HepG2 (cell line): ENCODE data around the gene RGS11. TPM values are rescaled to one million over a fixed set of nuclear protein-coding genes. Genes with fewer than 3 reads are reported as not detected.

ENCODE experiments used
- ATAC-seq: fragments of 200-7000 bp; cut with Tn5 transposase; 3 replicates; pipeline ENCODE4 v1.9.1; 2020; ENCODE audit warnings: mild to moderate bottlenecking, moderate library complexity
- BruUV-seq: library from RNA; stranded (reverse); fragments of 400-500 nt; replicated peaks from 2 replicates; lab custom pipeline; 2021; lab: Mats Ljungman, UMichigan
- CTCF ChIA-PET: fragments of 300-600 bp; formaldehyde crosslinking; extraction: SDS; loops from one replicate; lab custom pipeline; 2021; ENCODE audit warnings: low total read pairs, inconsistent platforms, low intra/inter-chr PET ratio; lab: Yijun Ruan, JAX
- POLR2A ChIA-PET: fragments of 350-600 bp; sonication (Branson Sonifier 250); formaldehyde crosslinking; loops from one replicate; lab custom pipeline; 2020; ENCODE audit warnings: antibody characterized with exemption, inconsistent platforms; lab: Yijun Ruan, JAX
- DNase-seq: peaks from one replicate; pipeline ENCODE4 v3.0.0-alpha.2; 2015; ENCODE audit warnings: low spot score
- FAIRE-seq: peaks from 3 replicates; lab custom pipeline; 2011; peaks lifted over from hg19 to GRCh38; lab: Jason Lieb, UNC
- H2AFZ ChIP-seq: one replicate; pipeline ENCODE4 v1.6.1; 2011; ENCODE audit warnings: low read length, inconsistent platforms
- H3K27ac ChIP-seq: fragments of 300-600 bp; 3 replicates; pipeline ENCODE4 v1.8.0; 2011; ENCODE audit warnings: mixed run types, mild to moderate bottlenecking, mixed read lengths, low read length, inconsistent platforms; ENCODE audit not compliant: insufficient read depth; ENCODE audit errors: extremely low read length
- H3K27me3 ChIP-seq, 2 experiments: fragments of 200-600 bp in 1 of 2; 2 replicates in 1 of 2; 3 replicates in 1 of 2; pipeline versions ENCODE4 v1.6.0 to v1.8.0; 2011; ENCODE audit warnings: low read length in 2 of 2, mild to moderate bottlenecking in 2 of 2, moderate library complexity in 2 of 2, inconsistent platforms in 1 of 2; ENCODE audit not compliant: insufficient read depth in 2 of 2, control insufficient read depth in 1 of 2
- H3K36me3 ChIP-seq, 2 experiments: fragments of 200-600 bp in 1 of 2; replicated peaks in 1 of 2; 2 replicates in 1 of 2; 3 replicates in 1 of 2; pipeline versions ENCODE4 v1.5.1 to v1.8.0; 2011; ENCODE audit warnings: low read length in 2 of 2, inconsistent platforms in 1 of 2; ENCODE audit not compliant: insufficient read depth in 2 of 2, control insufficient read depth in 1 of 2
- H3K4me1 ChIP-seq: 2 replicates; pipeline ENCODE4 v1.5.1; 2012; ENCODE audit warnings: low read length, inconsistent platforms; ENCODE audit not compliant: insufficient read depth
- H3K4me2 ChIP-seq: 2 replicates; pipeline ENCODE4 v1.6.0; 2011; ENCODE audit warnings: low read depth, low read length, inconsistent platforms
- H3K4me3 ChIP-seq, 3 experiments: fragments of 200-600 bp in 1 of 3; sonication (generic), shearing (Covaris generic) in 1 of 3; replicated peaks in 1 of 3; 2 replicates each; pipeline ENCODE4 v1.5.1; 2011 to 2016; ENCODE audit warnings: low read length in 3 of 3, inconsistent platforms in 2 of 3, low read depth in 2 of 3, mild to moderate bottlenecking in 2 of 3, control low read depth in 1 of 3, mixed read lengths in 1 of 3; ENCODE audit not compliant: insufficient read depth in 1 of 3
- H3K79me2 ChIP-seq: one replicate; pipeline ENCODE4 v1.6.1; 2011; ENCODE audit warnings: low read length, inconsistent platforms; ENCODE audit not compliant: insufficient read depth
- H3K9ac ChIP-seq: 2 replicates; pipeline ENCODE4 v1.6.0; 2011; ENCODE audit warnings: mild to moderate bottlenecking, low read depth, low read length, inconsistent platforms; ENCODE audit not compliant: insufficient read depth
- H3K9me3 ChIP-seq: 2 replicates; pipeline ENCODE4 v1.5.1; 2012; ENCODE audit warnings: mild to moderate bottlenecking, low read length
- H4K20me1 ChIP-seq: 2 replicates; pipeline ENCODE4 v1.6.0; 2011; ENCODE audit warnings: inconsistent platforms, mild to moderate bottlenecking, low read length, moderate library complexity; ENCODE audit not compliant: insufficient read depth
- ISX ChIP-seq: sonication (generic); formaldehyde crosslinking; conservative IDR thresholded peaks from 2 replicates; pipeline ENCODE4 v1.5.0; 2020; ENCODE audit warnings: missing genetic modification reagents
- SP2 ChIP-seq: sonication (generic); formaldehyde crosslinking; IDR thresholded peaks from 2 replicates; pipeline ENCODE4 v1.5.1; 2020; ENCODE audit warnings: mild to moderate bottlenecking, missing genetic modification reagents
- WGBS: methylation state at CpG from one replicate; pipeline ENCODE4 v1.1.6; 2017; ENCODE audit warnings: low lambda C conversion rate; 5-methylcytosine and 5-hydroxymethylcytosine counted together
- in situ Hi-C: cut with HindIII; loops from 2 replicates; pipeline ENCODE4 v1.10.0; 2017; ENCODE audit warnings: low pct_unique_long_range_greater_than_20kb; ENCODE audit not compliant: extremely low pct_ligation_motif_present
- intact Hi-C: fragments of 100-400 bp; cut with micrococcal nuclease; formaldehyde crosslinking; loops from one replicate; pipeline ENCODE4 v1.10.0; 2022; ENCODE audit not compliant: unreplicated experiment
- polyA plus RNA-seq, 8 experiments: library from polyadenylated mRNA; depleted of rRNA in 3 of 8; stranded (reverse) in 7 of 8; unstranded in 1 of 8; fragments of >200 nt; fragmentation: Illumina TruSeq in 4 of 8; extraction: Trizol in 4 of 8; gene quantifications; 2 replicates each; pipeline versions ENCODE4 v1.2.1 to v1.2.3, GENCODE V29; 2011 to 2016; ENCODE audit warnings: low read depth in 4 of 8, missing spikeins in 1 of 8, mixed read lengths in 1 of 8; ENCODE audit not compliant: insufficient read depth in 1 of 8
- total RNA-seq, 5 experiments: library from RNA; depleted of rRNA; stranded (reverse); fragments of >200 nt; fragmentation: Illumina TruSeq; extraction: Trizol; gene quantifications; 2 replicates each; pipeline ENCODE4 v1.2.3, GENCODE V29; 2016; ENCODE audit warnings: low read depth in 1 of 5
- TF ChIP-seq, protein P1 (sequence below): sonication (generic); formaldehyde crosslinking; IDR thresholded peaks from 2 replicates; pipeline ENCODE4 v1.5.1; 2020; ENCODE audit warnings: missing genetic modification reagents, mild to moderate bottlenecking, borderline replicate concordance

RGS11 gene
- total and polyA plus RNA-seq, 2 of the 13 experiments (the other 11 are each of a cell fraction or from before 2014, with no cell fraction given): 0.11 TPM; not detected in 1

DNA sequence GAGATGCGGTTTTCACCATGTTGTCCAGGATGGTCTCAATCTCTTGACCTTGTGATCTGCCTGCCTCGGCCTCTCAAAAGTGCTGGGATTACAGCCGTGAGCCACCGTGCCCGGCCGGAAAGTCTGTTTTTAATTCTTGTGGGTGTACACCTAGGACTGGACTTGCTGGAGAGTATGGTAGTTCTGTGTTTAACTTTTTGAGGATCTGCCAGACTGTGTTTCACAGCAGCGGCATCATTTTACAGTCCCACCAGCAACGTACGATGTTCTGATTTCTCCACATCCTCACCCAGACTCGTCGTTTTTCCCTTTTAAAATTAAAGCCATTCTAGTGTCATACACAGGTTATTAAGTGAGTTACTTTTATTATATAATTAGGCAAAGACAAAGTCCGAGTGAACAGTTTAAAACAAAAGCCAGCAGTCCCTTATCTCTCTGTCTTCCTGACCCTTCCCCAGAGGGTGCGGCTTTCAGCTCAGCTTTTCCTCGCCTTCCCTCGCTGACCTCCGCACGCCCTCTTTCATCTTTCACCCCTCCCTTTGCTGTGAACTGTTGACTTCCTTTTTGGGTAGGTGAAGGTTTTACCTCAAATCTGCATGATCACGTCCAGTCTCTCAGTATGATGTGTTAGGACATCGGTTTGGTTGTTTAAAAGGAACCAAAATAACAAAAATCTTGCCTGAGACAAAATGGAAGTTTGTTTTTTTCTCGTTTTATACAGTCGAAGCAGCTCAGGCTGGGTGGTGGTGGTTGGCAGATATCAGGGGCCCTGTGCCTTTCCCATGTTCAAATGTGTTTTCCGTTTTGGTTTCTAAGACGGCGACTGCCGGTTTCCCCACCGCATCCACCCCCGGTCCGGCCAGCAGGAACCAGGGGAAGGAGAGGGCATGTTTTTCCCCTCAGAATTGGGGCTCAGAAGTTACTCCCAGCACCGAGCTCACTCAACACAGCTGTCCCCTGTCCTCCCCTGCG is 23.1 kb downstream of the RGS11 start (continued):
- TF ChIP-seq, protein P1, sequence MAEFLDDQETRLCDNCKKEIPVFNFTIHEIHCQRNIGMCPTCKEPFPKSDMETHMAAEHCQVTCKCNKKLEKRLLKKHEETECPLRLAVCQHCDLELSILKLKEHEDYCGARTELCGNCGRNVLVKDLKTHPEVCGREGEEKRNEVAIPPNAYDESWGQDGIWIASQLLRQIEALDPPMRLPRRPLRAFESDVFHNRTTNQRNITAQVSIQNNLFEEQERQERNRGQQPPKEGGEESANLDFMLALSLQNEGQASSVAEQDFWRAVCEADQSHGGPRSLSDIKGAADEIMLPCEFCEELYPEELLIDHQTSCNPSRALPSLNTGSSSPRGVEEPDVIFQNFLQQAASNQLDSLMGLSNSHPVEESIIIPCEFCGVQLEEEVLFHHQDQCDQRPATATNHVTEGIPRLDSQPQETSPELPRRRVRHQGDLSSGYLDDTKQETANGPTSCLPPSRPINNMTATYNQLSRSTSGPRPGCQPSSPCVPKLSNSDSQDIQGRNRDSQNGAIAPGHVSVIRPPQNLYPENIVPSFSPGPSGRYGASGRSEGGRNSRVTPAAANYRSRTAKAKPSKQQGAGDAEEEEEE: no peak
- TF ChIP-seq SP2: no peak

DNA sequence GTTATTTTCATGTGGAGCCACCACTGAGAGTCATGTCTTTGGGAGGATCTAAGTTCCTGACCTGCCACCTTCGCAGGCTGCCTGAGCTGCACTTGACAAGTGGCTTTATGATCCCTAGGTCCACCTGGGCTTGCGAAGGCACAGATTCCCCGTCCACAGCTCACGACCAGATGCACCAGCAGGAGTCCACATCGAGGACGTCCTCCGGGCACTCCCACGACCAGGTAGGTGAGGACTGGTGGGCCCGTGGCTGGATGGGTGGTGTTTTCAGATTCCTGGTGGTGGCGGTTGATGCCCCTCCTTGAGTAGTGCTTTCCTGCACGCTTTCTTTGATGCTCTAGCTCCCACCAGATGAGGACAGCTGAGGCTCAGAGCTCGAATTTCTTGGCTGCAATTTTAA is 26.3 kb downstream of the RGS11 start:
- ATAC-seq (no peak), DNase-seq (no peak), FAIRE-seq (no peak)
- Histone ChIP-seq H3K27ac (no peak overlapping the region), H3K36me3 (peaks cover 5 to 21% of the 10 kb centered on the region in 2 experiments; a peak in 2 of 5 replicates), H3K9ac (no peak overlapping the region), H2AFZ (no peak overlapping the region), H3K27me3 (no peaks in the 10 kb centered on the region), H3K9me3 (no peaks in the 10 kb centered on the region), H3K4me2 (no peak overlapping the region), H3K79me2 (no peaks in the 10 kb centered on the region), H4K20me1 (no peaks in the 10 kb centered on the region), H3K4me1 (no peaks in the 10 kb centered on the region; the same call in 1 of the 2 replicates), H3K4me3 (no peak overlapping the region)
- WGBS: 90% methylated on average over 3 of the region's 12 CpGs
- ChIA-PET CTCF (no interaction called here), POLR2A (interaction anchor here (0.8 kb wide), 1 partner anchor 14 kb away, joined by 3 read pairs; no protein-coding TSS in a partner anchor)
- no peak for TF ChIP-seq ISX (CRISPR knock-in tag)
- in situ Hi-C loops (no loop called here), intact Hi-C loops (no loop called here)
- BruUV-seq: no TSS peak
